Embryonic facial prominence (tissue), 1 donor: ENCODE data around the gene VPS25.
"Not testable (repeated sequence)": the region's sequence is repeated elsewhere in the genome, so short reads cannot be mapped to it uniquely, and the experiment has no call there.

Experiments
- DNase-seq: peaks from one replicate; pipeline ENCODE4 v3.0.0-alpha.2; 2016; ENCODE audit errors: extremely low spot score

The VPS25 gene

GRCh38 chr17:42768006-42768405, 5.2 kb upstream of the VPS25 start:
- not testable (repeated sequence) for DNase-seq

GRCh38 chr17:42769964-42770363, 3.3 kb upstream of the VPS25 start:
- DNase-seq: not testable (repeated sequence)

GRCh38 chr17:42772945-42773289, 332 bp upstream of the VPS25 start:
- no peak for DNase-seq

- no peak for DNase-seq
These were observed 957 bp downstream of the VPS25 start for GRCh38 chr17:42774066-42774745.

GRCh38 chr17:42775534-42776098, 2.4 kb downstream of the VPS25 start:
- DNase-seq: no peak

- DNase-seq: no peak
These were observed 5.3 kb downstream of the VPS25 start for GRCh38 chr17:42778570-42778969.

GRCh38 chr17:42779304-42779935, 6.2 kb downstream of the VPS25 start:
- DNase-seq: no peak

GRCh38 chr17:42779936-42780850, 6.9 kb downstream of the VPS25 start, which contains the start of gene WNK4:
Gene WNK4 (plus strand): TSS chr17:42780610. CDS start chr17:42780699, 89 bp downstream.
- no peak for DNase-seq

- DNase-seq: no peak
These were observed 7.8 kb downstream of the VPS25 start for GRCh38 chr17:42780851-42781638.

GRCh38 chr17:42781639-42782165, 8.5 kb downstream of the VPS25 start:
- DNase-seq: no peak

- DNase-seq: no peak
These were observed 9.2 kb downstream of the VPS25 start for GRCh38 chr17:42782166-42783061.

- DNase-seq: no peak
These were observed 10.0 kb downstream of the VPS25 start for GRCh38 chr17:42783062-42783790.

- DNase-seq: no peak
These were observed 10.5 kb downstream of the VPS25 start for GRCh38 chr17:42783791-42784138.

- no peak for DNase-seq
These were observed 11.2 kb downstream of the VPS25 start for GRCh38 chr17:42784409-42784808.

- no peak for DNase-seq
These were observed 11.8 kb downstream of the VPS25 start for GRCh38 chr17:42784811-42785592.

GRCh38 chr17:42787266-42787665, 14.0 kb downstream of the VPS25 start:
- no peak for DNase-seq

GRCh38 chr17:42791948-42792347, 18.7 kb downstream of the VPS25 start:
- no peak for DNase-seq

GRCh38 chr17:42792545-42792944, 19.3 kb downstream of the VPS25 start:
- DNase-seq: no peak

GRCh38 chr17:42795061-42795460, 21.8 kb downstream of the VPS25 start:
- no peak for DNase-seq
